SU-DHL-6 (cell line): Measurements from ENCODE around the gene PHETA1.

Experiments
- H2AFZ ChIP-seq: fragments of 200-600 bp; sonication (generic); 2 replicates; pipeline ENCODE4 v1.6.1; 2014; ENCODE audit warnings: low read depth, mild to moderate bottlenecking, moderate library complexity, mixed read lengths, antibody characterized with exemption, low read length; ENCODE audit not compliant: severe bottlenecking
- H3F3A ChIP-seq: fragments of 200-600 bp; shearing (Covaris generic); 2 replicates; pipeline ENCODE4 v1.6.0; 2016; ENCODE audit warnings: antibody characterized with exemption, mild to moderate bottlenecking; ENCODE audit not compliant: insufficient read depth
- H3K27ac ChIP-seq: fragments of 200-600 bp; sonication (generic); 2 replicates; pipeline ENCODE4 v1.5.1; 2016; ENCODE audit warnings: low read depth, mild to moderate bottlenecking, low read length, moderate library complexity, mixed read lengths
- H3K27me3 ChIP-seq: fragments of 200-600 bp; sonication (generic), shearing (Covaris generic); 2 replicates; pipeline ENCODE4 v1.6.0; 2014; ENCODE audit warnings: mild to moderate bottlenecking, low read length
- H3K36me3 ChIP-seq: fragments of 200-600 bp; sonication (generic); 2 replicates; pipeline ENCODE4 v1.6.1; 2014; ENCODE audit warnings: mild to moderate bottlenecking, low read length, mixed read lengths
- H3K4me2 ChIP-seq: fragments of 300-600, 200-600 bp; shearing (Covaris generic), sonication (generic); 2 replicates; pipeline ENCODE4 v1.6.0; 2014; ENCODE audit warnings: low read length, low read depth, mild to moderate bottlenecking; ENCODE audit not compliant: poor library complexity, severe bottlenecking
- H3K4me3 ChIP-seq: fragments of 200-600 bp; sonication (generic); 2 replicates; pipeline ENCODE4 v1.5.1; 2014; ENCODE audit warnings: antibody characterized with exemption, low read length, mild to moderate bottlenecking, mixed read lengths; ENCODE audit not compliant: insufficient read depth, poor library complexity, severe bottlenecking
- H3K79me2 ChIP-seq: fragments of 200-600 bp; sonication (generic); 2 replicates; pipeline ENCODE4 v1.6.1; 2014; ENCODE audit warnings: mild to moderate bottlenecking, low read length, moderate library complexity; ENCODE audit not compliant: insufficient read depth
- H3K9ac ChIP-seq: fragments of 200-600 bp; sonication (generic); 2 replicates; pipeline ENCODE4 v1.7.0; 2014; ENCODE audit warnings: mild to moderate bottlenecking, low read length
- H3K9me2 ChIP-seq: fragments of 200-600 bp; sonication (generic); replicated peaks from 2 replicates; pipeline ENCODE4 v1.6.1; 2014; ENCODE audit warnings: low read length; ENCODE audit not compliant: insufficient read depth
- H3K9me3 ChIP-seq: fragments of 200-600 bp; sonication (generic); 2 replicates; pipeline ENCODE4 v1.6.1; 2014; ENCODE audit warnings: low read length, mixed read lengths; ENCODE audit not compliant: insufficient read depth
- H4K20me1 ChIP-seq: fragments of 200-600 bp; sonication (generic); 2 replicates; pipeline ENCODE4 v1.6.1; 2014; ENCODE audit warnings: low read depth, mild to moderate bottlenecking, antibody characterized with exemption, low read length, moderate library complexity, mixed read lengths
- CTCF ChIP-seq: fragments of 200-600 bp; sonication (generic); IDR thresholded peaks from one replicate; pipeline ENCODE4 v1.5.1; 2017; ENCODE audit warnings: antibody characterized with exemption, mild to moderate bottlenecking, low read length, moderate library complexity; ENCODE audit not compliant: insufficient read depth, poor library complexity, severe bottlenecking
- EZH2phosphoT487 ChIP-seq: fragments of 200-600 bp; sonication (generic), shearing (Covaris generic); conservative IDR thresholded peaks from 2 replicates; pipeline ENCODE4 v1.6.1; 2018; ENCODE audit warnings: mild to moderate bottlenecking, antibody characterized with exemption, low read length, moderate library complexity, mixed read lengths

The PHETA1 gene

GRCh38 chr12:111389635-111390034 lies 20.7 kb upstream of the PHETA1 start:
- Histone ChIP-seq H2AFZ (no peak overlapping the region), H3K27me3 (no peaks in the 10 kb centered on the region), H3K79me2 (no peaks in the 10 kb centered on the region), H3K36me3 (no peaks in the 10 kb centered on the region), H3K4me3 (no peak overlapping the region), H4K20me1 (no peaks in the 10 kb centered on the region), H3K4me2 (no peak overlapping the region), H3K9me2 (no peaks in the 10 kb centered on the region), H3K27ac (no peak overlapping the region), H3K9me3 (no peaks in the 10 kb centered on the region), H3K9ac (no peak overlapping the region), H3F3A (no peaks in the 10 kb centered on the region)
- TF ChIP-seq CTCF (no peak), EZH2phosphoT487 (no peak)

- no peak overlapping the region for H3K4me2 ChIP-seq
- no peaks in the 10 kb centered on the region for H3F3A ChIP-seq
- H3K9me3 ChIP-seq: no peaks in the 10 kb centered on the region
- no peak overlapping the region for H2AFZ ChIP-seq
- H4K20me1 ChIP-seq: no peaks in the 10 kb centered on the region
- H3K27me3 ChIP-seq: no peaks in the 10 kb centered on the region
- TF ChIP-seq EZH2phosphoT487 (no peak), CTCF (no peak)
- H3K79me2 ChIP-seq: no peaks in the 10 kb centered on the region
- no peak overlapping the region for H3K9ac ChIP-seq
- no peaks in the 10 kb centered on the region for H3K9me2 ChIP-seq
- no peaks in the 10 kb centered on the region for H3K36me3 ChIP-seq
- H3K27ac ChIP-seq: no peak overlapping the region
- H3K4me3 ChIP-seq: no peak overlapping the region
Measured at GRCh38 chr12:111387747-111388323, 18.9 kb upstream of the PHETA1 start.

GRCh38 chr12:111386885-111387284 lies 18.0 kb upstream of the PHETA1 start:
- Histone ChIP-seq H3K4me2 (no peak overlapping the region), H3K9me3 (no peaks in the 10 kb centered on the region), H3K9me2 (no peaks in the 10 kb centered on the region), H3K79me2 (no peaks in the 10 kb centered on the region), H3K4me3 (no peak overlapping the region), H3F3A (no peaks in the 10 kb centered on the region), H3K9ac (no peak overlapping the region), H4K20me1 (no peaks in the 10 kb centered on the region), H3K27ac (no peak overlapping the region), H3K36me3 (no peaks in the 10 kb centered on the region), H3K27me3 (no peaks in the 10 kb centered on the region), H2AFZ (no peak overlapping the region)
- TF ChIP-seq EZH2phosphoT487: no peak
- TF ChIP-seq CTCF: no peak
